HepG2 (cell line): ENCODE data around the gene GPT2. TPM values are rescaled to one million over a fixed set of nuclear protein-coding genes. Genes with fewer than 3 reads are reported as not detected.

ENCODE experiments used
- AFF4 ChIP-seq: sonication (generic); formaldehyde crosslinking; IDR thresholded peaks from 2 replicates; pipeline ENCODE4 v1.4.0; 2020; ENCODE audit warnings: missing genetic modification reagents
- ASH2L ChIP-seq: fragments of 300-600, 200-600 bp; sonication (generic); IDR thresholded peaks from 2 replicates; pipeline ENCODE4 v1.7.0; 2017; ENCODE audit warnings: low read depth, mild to moderate bottlenecking, moderate library complexity, mixed read lengths, low read length; ENCODE audit not compliant: insufficient read length
- ELF1 ChIP-seq: sonication (generic); formaldehyde crosslinking; IDR thresholded peaks from 2 replicates; pipeline ENCODE4 v1.4.0; 2020; ENCODE audit warnings: missing genetic modification reagents
- HNF4A ChIP-seq: sonication (generic); formaldehyde crosslinking; IDR thresholded peaks from 2 replicates; pipeline ENCODE4 v1.4.0; 2020; ENCODE audit warnings: missing genetic modification reagents
- IKZF4 ChIP-seq: sonication (generic); formaldehyde crosslinking; IDR thresholded peaks from 2 replicates; pipeline ENCODE4 v1.5.1; 2020; ENCODE audit warnings: borderline replicate concordance, mild to moderate bottlenecking, low read depth, missing genetic modification reagents; ENCODE audit errors: not compliant biosample characterization
- KLF11 ChIP-seq: IDR thresholded peaks from 2 replicates; pipeline ENCODE4 v1.6.1; 2016; ENCODE audit warnings: missing compliant biosample characterization
- KMT2B ChIP-seq: IDR thresholded peaks from 2 replicates; pipeline ENCODE4 v1.6.1; 2016; ENCODE audit warnings: missing genetic modification reagents, missing compliant biosample characterization
- MAFG ChIP-seq: sonication (generic); formaldehyde crosslinking; IDR thresholded peaks from 2 replicates; pipeline ENCODE4 v1.5.1; 2020; ENCODE audit warnings: mild to moderate bottlenecking, missing genetic modification reagents
- MAX ChIP-seq: IDR thresholded peaks from 2 replicates; pipeline ENCODE4 v1.6.1; 2012; ENCODE audit warnings: inconsistent platforms
- MLX ChIP-seq: IDR thresholded peaks from 2 replicates; pipeline ENCODE4 v1.6.1; 2016
- MXD3 ChIP-seq: IDR thresholded peaks from 2 replicates; pipeline ENCODE4 v1.6.1; 2016; ENCODE audit warnings: mild to moderate bottlenecking, missing biosample characterization, missing genetic modification reagents
- PRDM4 ChIP-seq: sonication (generic); formaldehyde crosslinking; IDR thresholded peaks from 2 replicates; pipeline ENCODE4 v1.9.0; 2021; ENCODE audit warnings: missing genetic modification reagents, borderline replicate concordance
- SIN3A ChIP-seq: IDR thresholded peaks from 2 replicates; pipeline ENCODE4 v1.6.1; 2011; ENCODE audit warnings: low read depth, mild to moderate bottlenecking, control low read depth, low read length, borderline replicate concordance
- SNAPC2 ChIP-seq: sonication (generic); formaldehyde crosslinking; IDR thresholded peaks from 2 replicates; pipeline ENCODE4 v1.8.1; 2022; ENCODE audit warnings: mild to moderate bottlenecking, missing genetic modification reagents
- THAP8 ChIP-seq: sonication (generic); formaldehyde crosslinking; IDR thresholded peaks from 2 replicates; pipeline ENCODE4 v1.5.1; 2020; ENCODE audit warnings: missing genetic modification reagents, mild to moderate bottlenecking, borderline replicate concordance
- TMF1 ChIP-seq: sonication (generic); formaldehyde crosslinking; IDR thresholded peaks from 2 replicates; pipeline ENCODE4 v1.8.1; 2022; ENCODE audit warnings: low read depth, missing genetic modification reagents
- ZNF33B ChIP-seq: sonication (generic); formaldehyde crosslinking; IDR thresholded peaks from 2 replicates; pipeline ENCODE4 v1.5.1; 2020; ENCODE audit warnings: mild to moderate bottlenecking, missing genetic modification reagents
- ZNF580 ChIP-seq: IDR thresholded peaks from 2 replicates; pipeline ENCODE4 v1.6.1; 2016; ENCODE audit warnings: low read depth, borderline replicate concordance
- ZNF782 ChIP-seq: sonication (generic); formaldehyde crosslinking; IDR thresholded peaks from 2 replicates; pipeline ENCODE4 v1.4.0; 2020; ENCODE audit warnings: missing genetic modification reagents, mild to moderate bottlenecking, borderline replicate concordance
- ZSCAN12 ChIP-seq: sonication (generic); formaldehyde crosslinking; IDR thresholded peaks from 2 replicates; pipeline ENCODE4 v1.9.0; 2021; ENCODE audit warnings: mild to moderate bottlenecking, missing genetic modification reagents
- polyA plus RNA-seq, 8 experiments: library from polyadenylated mRNA; depleted of rRNA in 3 of 8; stranded (reverse) in 7 of 8; unstranded in 1 of 8; fragments of >200 nt; fragmentation: Illumina TruSeq in 4 of 8; extraction: Trizol in 4 of 8; gene quantifications; 2 replicates each; pipeline versions ENCODE4 v1.2.1 to v1.2.3, GENCODE V29; 2011 to 2016; ENCODE audit warnings: low read depth in 4 of 8, missing spikeins in 1 of 8, mixed read lengths in 1 of 8; ENCODE audit not compliant: insufficient read depth in 1 of 8
- total RNA-seq, 5 experiments: library from RNA; depleted of rRNA; stranded (reverse); fragments of >200 nt; fragmentation: Illumina TruSeq; extraction: Trizol; gene quantifications; 2 replicates each; pipeline ENCODE4 v1.2.3, GENCODE V29; 2016; ENCODE audit warnings: low read depth in 1 of 5

Gene GPT2
- total and polyA plus RNA-seq, 2 of the 13 experiments (the other 11 are each of a cell fraction or from before 2014, with no cell fraction given), result 138 to 267 TPM

- TF ChIP-seq IKZF4 (CRISPR knock-in tag) (peak; percentile 23), ZNF580 (CRISPR knock-in tag) (peak; percentile 16; the same call in 1 of the 2 replicates), AFF4 (CRISPR knock-in tag) (no peak), PRDM4 (CRISPR knock-in tag) (no peak), ASH2L (peak; percentile 49), ZNF33B (CRISPR knock-in tag) (peak; percentile 19; the same call in 1 of the 2 replicates), ZSCAN12 (CRISPR knock-in tag) (0 out of 2 replicates have a peak, but pooled peaks have one; percentile 39), ELF1 (CRISPR knock-in tag) (0 out of 2 replicates have a peak, but pooled peaks have one; percentile 0), THAP8 (no peak), MAFG (CRISPR knock-in tag) (no peak), SNAPC2 (0 out of 2 replicates have a peak, but pooled peaks have one; percentile 58), MLX (CRISPR knock-in tag) (0 out of 2 replicates have a peak, but pooled peaks have one; percentile 12), KLF11 (CRISPR knock-in tag) (0 out of 2 replicates have a peak, but pooled peaks have one; percentile 27), MXD3 (CRISPR knock-in tag) (0 out of 2 replicates have a peak, but pooled peaks have one; percentile 29), ZNF782 (no peak; the same call in 1 of the 2 replicates), SIN3A (peak; percentile 35; the same call in 1 of the 2 replicates), MAX (peak; percentile 18; the same call in 1 of the 2 replicates), KMT2B (CRISPR knock-in tag) (peak; percentile 69; the same call in 1 of the 2 replicates), TMF1 (CRISPR knock-in tag) (no peak), HNF4A (CRISPR knock-in tag) (0 out of 2 replicates have a peak, but pooled peaks have one; percentile 2)
Measured at GRCh38 chr16:46972429-46973206, 88.5 kb downstream of the GPT2 start (continued).
